Measurements from ENCODE around the gene EPAS1. TPM values are rescaled to one million over a fixed set of nuclear protein-coding genes. Genes with fewer than 3 reads are reported as not detected.

Gene EPAS1
- 66.3 and 73.8 TPM in 2 replicates for total RNA-seq (2014; rRNA removed; shearing (Covaris generic))
- polyA plus RNA-seq (2016; fragmentation: Nextera tagmentation; extraction: Ambion mirVana), result 45.2 and 47.5 TPM in 2 replicates

DNA sequence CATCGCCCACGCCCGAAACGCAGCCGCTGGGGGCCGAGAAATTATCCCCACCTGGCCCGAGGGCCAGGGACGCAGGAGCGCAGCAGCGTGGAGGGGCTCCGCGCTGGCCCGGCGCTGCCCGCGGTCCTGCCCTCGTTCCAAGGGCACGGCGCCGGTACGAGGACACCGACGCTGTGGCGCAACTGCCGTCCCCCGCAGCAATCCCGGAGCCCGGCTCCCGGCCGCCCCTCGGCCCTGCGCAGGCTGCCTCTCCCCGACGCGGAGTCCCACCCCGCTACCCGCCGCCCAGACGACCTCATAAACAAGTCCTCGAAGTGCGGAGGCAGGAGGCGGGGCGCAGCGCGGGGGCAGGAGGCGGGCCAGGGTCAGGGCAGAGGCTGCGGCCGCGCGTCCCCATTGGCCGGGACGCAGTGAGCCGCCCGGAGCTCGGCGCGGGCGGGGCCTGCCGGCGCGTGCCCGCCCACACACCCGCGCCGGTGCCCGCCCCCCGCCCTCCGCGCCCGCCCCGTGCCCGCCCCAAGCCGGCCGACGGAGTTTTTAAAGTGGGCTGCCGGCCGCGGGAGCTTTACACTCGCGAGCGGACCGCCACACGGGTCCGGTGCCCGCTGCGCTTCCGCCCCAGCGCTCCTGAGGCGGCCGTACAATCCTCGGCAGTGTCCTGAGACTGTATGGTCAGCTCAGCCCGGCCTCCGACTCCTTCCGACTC lies at the start of gene EPAS1:
Gene EPAS1 (plus strand): TSS at position 568 of the 706 bp plus-strand sequence. CDS start 505 bp downstream, outside the sequence.
- no peaks in the 10 kb centered on the region for H4K20me1 ChIP-seq (ENCODE audit: insufficient read depth)
- H3K9ac ChIP-seq, result peak within 1 kb of the TSS; percentile 95
- no peaks in the 10 kb centered on the region for H3K9me2 ChIP-seq (ENCODE audit: insufficient read depth)
- H3K27ac ChIP-seq, result peak within 1 kb of the TSS; percentile 79
- H3K4me3 ChIP-seq, result peak within 1 kb of the TSS; percentile 97
- no peaks in the 10 kb centered on the region for H3K9me3 ChIP-seq (ENCODE audit: low read depth)
- peaks cover 8% of the 10 kb centered on the region; the same call in 1 of the 2 replicates for H3K4me1 ChIP-seq (ENCODE audit: insufficient read depth)
- no peaks in the 10 kb centered on the region; the same call in 1 of the 2 replicates for H3F3A ChIP-seq (ENCODE audit: insufficient read depth)
- TF ChIP-seq EZH2 (IDR thresholded peaks at IDR 0.05; ENCODE audit: insufficient read depth, poor library complexity, severe bottlenecking) (no peak), EZH2phosphoT487 (IDR thresholded peaks at IDR 0.05; ENCODE audit: insufficient read depth, low read depth) (no peak)
- peak within 1 kb of the TSS; percentile 67 for H2AFZ ChIP-seq
- in situ Hi-C loops (cut with MboI), result loop anchor here (10.0 kb wide), 1 partner anchor 212 kb away; no protein-coding TSS in a partner anchor
- no peaks in the 10 kb centered on the region for H3K27me3 ChIP-seq (replicated peaks; ENCODE audit: insufficient read depth)
- H3K4me2 ChIP-seq (ENCODE audit: unreplicated experiment), result peak within 1 kb of the TSS; percentile 92
- 1% methylated on average over 58 to 60 of the region's 94 CpGs for WGBS, 2 experiments (ENCODE audit: low coverage in 1 of 2, low lambda C conversion rate in 2 of 2, missing lambda C conversion rate in 2 of 2)
- peak; percentile 94 for DNase-seq
- H3K36me3 ChIP-seq (ENCODE audit: low read depth), result no peaks in the 10 kb centered on the region
- peaks cover 43% of the 10 kb centered on the region for H3K79me2 ChIP-seq (ENCODE audit: insufficient read depth)

DNA sequence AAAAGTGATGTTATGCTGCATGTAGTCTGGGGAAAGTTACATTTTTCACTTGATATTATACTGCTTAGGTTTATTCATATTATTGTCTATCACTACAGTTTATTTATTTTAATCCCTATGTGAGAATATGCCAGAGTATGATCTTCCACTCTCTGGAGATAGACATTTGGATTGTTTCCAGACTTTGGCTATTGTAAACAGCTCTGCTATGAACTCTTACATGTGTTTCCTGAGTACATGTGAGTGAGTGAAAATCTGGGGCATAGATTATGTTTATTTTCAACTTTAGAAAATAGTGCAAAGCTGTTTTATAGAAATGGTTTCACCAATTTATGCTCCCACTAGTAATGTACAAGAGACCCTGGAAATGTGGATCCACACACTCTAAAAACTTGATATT lies 49.0 kb upstream of the EPAS1 start:
- Histone ChIP-seq H3K27ac (no peak overlapping the region), H3K27me3 (replicated peaks; ENCODE audit: insufficient read depth) (no peaks in the 10 kb centered on the region), H3K4me1 (ENCODE audit: insufficient read depth) (no peaks in the 10 kb centered on the region), H3F3A (ENCODE audit: insufficient read depth) (no peaks in the 10 kb centered on the region), H3K9ac (no peak overlapping the region), H3K79me2 (ENCODE audit: insufficient read depth) (no peaks in the 10 kb centered on the region), H4K20me1 (ENCODE audit: insufficient read depth) (no peaks in the 10 kb centered on the region), H3K4me2 (ENCODE audit: unreplicated experiment) (no peak overlapping the region), H3K36me3 (ENCODE audit: low read depth) (no peaks in the 10 kb centered on the region), H3K4me3 (no peak overlapping the region), H3K9me2 (ENCODE audit: insufficient read depth) (no peaks in the 10 kb centered on the region), H2AFZ (no peak overlapping the region), H3K9me3 (ENCODE audit: low read depth) (no peaks in the 10 kb centered on the region)
- DNase-seq, result no peak
- no peak for TF ChIP-seq EZH2 (IDR thresholded peaks at IDR 0.05; ENCODE audit: insufficient read depth, poor library complexity, severe bottlenecking)
- no peak for TF ChIP-seq EZH2phosphoT487 (IDR thresholded peaks at IDR 0.05; ENCODE audit: insufficient read depth, low read depth)
- in situ Hi-C loops (cut with MboI), result no loop called here

DNA sequence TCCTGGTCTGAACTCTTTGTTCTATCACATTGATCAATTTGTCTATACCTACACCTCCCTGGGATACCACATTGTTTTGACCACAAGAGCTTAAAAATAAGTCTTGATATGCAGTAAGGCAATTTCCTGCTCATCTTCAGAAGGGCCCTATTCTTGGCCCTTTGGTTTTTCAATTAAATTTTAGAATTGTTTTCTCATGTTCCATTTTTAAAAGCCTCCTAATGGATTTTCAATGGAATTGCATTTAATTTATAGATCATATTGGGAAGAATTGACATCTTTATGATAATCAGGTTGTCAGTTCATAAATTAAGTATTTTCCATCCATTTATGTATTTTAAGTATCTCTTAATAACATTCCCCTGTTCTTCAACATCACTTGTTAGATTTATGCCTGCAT lies 47.6 kb upstream of the EPAS1 start:
- Histone ChIP-seq H3K4me3 (no peak overlapping the region), H4K20me1 (ENCODE audit: insufficient read depth) (no peaks in the 10 kb centered on the region), H3F3A (ENCODE audit: insufficient read depth) (no peaks in the 10 kb centered on the region), H3K36me3 (ENCODE audit: low read depth) (no peaks in the 10 kb centered on the region), H3K27me3 (replicated peaks; ENCODE audit: insufficient read depth) (no peaks in the 10 kb centered on the region), H3K9ac (no peak overlapping the region), H3K27ac (no peak overlapping the region), H3K4me1 (ENCODE audit: insufficient read depth) (no peaks in the 10 kb centered on the region), H3K9me2 (ENCODE audit: insufficient read depth) (no peaks in the 10 kb centered on the region), H3K9me3 (ENCODE audit: low read depth) (no peaks in the 10 kb centered on the region), H2AFZ (no peak overlapping the region), H3K4me2 (ENCODE audit: unreplicated experiment) (no peak overlapping the region), H3K79me2 (ENCODE audit: insufficient read depth) (no peaks in the 10 kb centered on the region)
- no peak for DNase-seq
- TF ChIP-seq EZH2phosphoT487 (IDR thresholded peaks at IDR 0.05; ENCODE audit: insufficient read depth, low read depth), result no peak
- TF ChIP-seq EZH2 (IDR thresholded peaks at IDR 0.05; ENCODE audit: insufficient read depth, poor library complexity, severe bottlenecking), result no peak
- in situ Hi-C loops (cut with MboI), result no loop called here

DNA sequence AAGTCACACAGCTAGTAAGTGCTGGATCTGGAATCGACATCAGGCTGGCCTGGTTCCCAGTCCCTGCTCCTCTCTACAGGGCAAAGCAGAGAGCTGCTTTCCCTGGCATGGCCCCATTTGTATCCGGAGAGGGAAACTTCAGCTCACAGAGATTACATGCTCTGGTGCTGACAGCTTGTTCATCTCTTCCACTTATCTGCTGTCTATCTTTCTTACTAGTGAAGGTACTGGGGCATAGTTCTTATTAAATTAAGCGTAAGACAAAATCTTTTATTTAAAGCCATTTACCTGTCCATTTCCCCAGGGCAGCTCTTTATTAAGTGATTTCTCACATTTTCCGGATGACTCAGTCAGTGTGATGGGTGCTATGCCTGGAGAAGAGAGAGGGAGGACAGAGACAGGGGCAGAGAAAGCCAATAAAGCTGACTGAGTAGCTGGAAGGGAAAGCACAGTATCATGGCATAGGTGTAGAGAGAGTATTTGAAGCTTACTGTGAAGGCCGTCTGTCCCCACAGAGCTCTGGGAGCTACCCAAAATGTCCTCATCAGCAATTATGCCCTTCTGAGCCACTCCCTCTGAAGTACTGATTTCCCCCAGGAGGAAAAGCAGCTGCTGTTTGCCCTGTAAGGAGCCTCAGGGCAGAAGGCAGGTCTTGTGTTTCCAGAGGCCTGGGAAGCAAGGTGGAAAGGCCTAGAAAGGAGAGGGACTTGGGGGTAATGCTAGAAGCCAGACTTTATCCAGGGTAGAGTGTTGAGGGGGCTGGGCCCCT lies 44.1 kb upstream of the EPAS1 start:
- no peaks in the 10 kb centered on the region for H3K9me3 ChIP-seq (ENCODE audit: low read depth)
- in situ Hi-C loops (cut with MboI), result no loop called here
- H2AFZ ChIP-seq, result no peak overlapping the region
- no peaks in the 10 kb centered on the region for H3F3A ChIP-seq (ENCODE audit: insufficient read depth)
- no peaks in the 10 kb centered on the region for H3K27me3 ChIP-seq (replicated peaks; ENCODE audit: insufficient read depth)
- 57 to 60% methylated on average over 5 of the region's 5 CpGs for WGBS, 2 experiments (ENCODE audit: low coverage in 1 of 2, low lambda C conversion rate in 2 of 2, missing lambda C conversion rate in 2 of 2)
- no peak overlapping the region for H3K4me3 ChIP-seq
- H3K4me2 ChIP-seq (ENCODE audit: unreplicated experiment), result no peak overlapping the region
- H3K36me3 ChIP-seq (ENCODE audit: low read depth), result no peaks in the 10 kb centered on the region
- TF ChIP-seq EZH2phosphoT487 (IDR thresholded peaks at IDR 0.05; ENCODE audit: insufficient read depth, low read depth), result no peak
- no peak for TF ChIP-seq EZH2 (IDR thresholded peaks at IDR 0.05; ENCODE audit: insufficient read depth, poor library complexity, severe bottlenecking)
- no peaks in the 10 kb centered on the region for H3K9me2 ChIP-seq (ENCODE audit: insufficient read depth)
- no peak overlapping the region for H3K9ac ChIP-seq
- DNase-seq, result peak; percentile 70
- no peak overlapping the region for H3K27ac ChIP-seq
- no peaks in the 10 kb centered on the region for H3K4me1 ChIP-seq (ENCODE audit: insufficient read depth)
- no peaks in the 10 kb centered on the region for H4K20me1 ChIP-seq (ENCODE audit: insufficient read depth)
- no peaks in the 10 kb centered on the region for H3K79me2 ChIP-seq (ENCODE audit: insufficient read depth)
